ENCODE measurements around the gene RGR.
A peak's percentile ranks its signal among the peaks of the same experiment; 100 is the strongest.

RGR gene

DNA sequence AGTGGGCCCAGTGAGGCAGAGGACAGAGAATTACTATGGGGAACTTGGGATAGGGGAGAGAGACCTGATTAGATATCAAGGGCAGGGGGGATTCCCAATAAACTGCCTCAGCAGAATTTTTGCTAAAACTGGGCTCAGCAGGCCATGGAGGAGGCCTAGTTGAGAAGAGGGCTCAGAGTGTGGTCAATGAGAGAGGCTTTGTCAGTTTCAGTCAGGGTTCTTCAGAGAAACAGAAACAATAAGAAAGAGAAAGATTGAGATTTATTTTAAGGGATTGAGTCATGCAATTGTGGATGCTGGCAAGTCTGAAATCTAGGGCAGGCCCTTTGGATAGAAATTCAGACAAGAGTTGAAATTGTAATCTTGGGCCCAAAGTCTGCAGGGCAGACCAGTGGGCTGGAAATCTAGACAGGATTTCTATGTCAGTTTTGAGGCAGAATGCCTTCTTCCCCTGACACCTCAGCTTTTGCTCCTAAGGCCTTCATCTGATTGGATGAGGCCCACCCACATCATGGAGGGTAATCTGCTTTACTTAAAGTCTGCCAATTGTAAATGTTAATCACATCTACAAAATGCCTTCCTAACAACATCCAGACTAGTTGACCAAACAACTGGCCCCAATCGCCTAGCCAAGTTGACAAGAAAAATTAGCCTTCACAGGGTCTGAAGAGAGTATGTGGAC is 50.1 kb downstream of the RGR start:
- H2BK15ac ChIP-seq (replicated peaks; ENCODE audit: low read depth) = no peak overlapping the region
- peak overlapping the region; percentile 20 for H3K4ac ChIP-seq (ENCODE audit: low read depth, low read length)
- H2BK5ac ChIP-seq (ENCODE audit: low read length) = no peak overlapping the region
- peaks cover 3% of the 10 kb centered on the region for H3K4me1 ChIP-seq (ENCODE audit: control insufficient read depth, low read depth, low read length)
- no peak overlapping the region for H3K4me2 ChIP-seq (ENCODE audit: low read length)
- no peak overlapping the region for H3K4me3 ChIP-seq (ENCODE audit: low read length)
- no peaks in the 10 kb centered on the region for H3K79me1 ChIP-seq (ENCODE audit: low read length)
- no peak overlapping the region for H3K23ac ChIP-seq (ENCODE audit: low read length)
- no peak overlapping the region for H3K9ac ChIP-seq (ENCODE audit: low read length)
- WGBS (ENCODE audit: extremely low coverage, insufficient coverage, low lambda C conversion rate) = no CpG with 5 or more reads among the region's 1 CpG
- H3K36me3 ChIP-seq (ENCODE audit: control insufficient read depth, insufficient read depth, low read length) = no peaks in the 10 kb centered on the region
- no peak overlapping the region for H4K8ac ChIP-seq (ENCODE audit: low read depth, low read length)
- no peak for DNase-seq
- no peaks in the 10 kb centered on the region for H3K27me3 ChIP-seq (ENCODE audit: insufficient read depth, low read length, poor library complexity)
- H3K79me2 ChIP-seq (ENCODE audit: control insufficient read depth, insufficient read depth, low read length) = no peaks in the 10 kb centered on the region
- H3K56ac ChIP-seq (ENCODE audit: low read length) = no peak overlapping the region
- no peak overlapping the region for H3K27ac ChIP-seq (ENCODE audit: low read depth, low read length)
- no peak overlapping the region for H2AK5ac ChIP-seq (ENCODE audit: low read length)
- no peak overlapping the region for H2BK120ac ChIP-seq (ENCODE audit: low read depth, low read length)
- no peak overlapping the region for H4K5ac ChIP-seq (ENCODE audit: low read length)
- H3K18ac ChIP-seq (ENCODE audit: low read length) = peak overlapping the region; percentile 68

DNA sequence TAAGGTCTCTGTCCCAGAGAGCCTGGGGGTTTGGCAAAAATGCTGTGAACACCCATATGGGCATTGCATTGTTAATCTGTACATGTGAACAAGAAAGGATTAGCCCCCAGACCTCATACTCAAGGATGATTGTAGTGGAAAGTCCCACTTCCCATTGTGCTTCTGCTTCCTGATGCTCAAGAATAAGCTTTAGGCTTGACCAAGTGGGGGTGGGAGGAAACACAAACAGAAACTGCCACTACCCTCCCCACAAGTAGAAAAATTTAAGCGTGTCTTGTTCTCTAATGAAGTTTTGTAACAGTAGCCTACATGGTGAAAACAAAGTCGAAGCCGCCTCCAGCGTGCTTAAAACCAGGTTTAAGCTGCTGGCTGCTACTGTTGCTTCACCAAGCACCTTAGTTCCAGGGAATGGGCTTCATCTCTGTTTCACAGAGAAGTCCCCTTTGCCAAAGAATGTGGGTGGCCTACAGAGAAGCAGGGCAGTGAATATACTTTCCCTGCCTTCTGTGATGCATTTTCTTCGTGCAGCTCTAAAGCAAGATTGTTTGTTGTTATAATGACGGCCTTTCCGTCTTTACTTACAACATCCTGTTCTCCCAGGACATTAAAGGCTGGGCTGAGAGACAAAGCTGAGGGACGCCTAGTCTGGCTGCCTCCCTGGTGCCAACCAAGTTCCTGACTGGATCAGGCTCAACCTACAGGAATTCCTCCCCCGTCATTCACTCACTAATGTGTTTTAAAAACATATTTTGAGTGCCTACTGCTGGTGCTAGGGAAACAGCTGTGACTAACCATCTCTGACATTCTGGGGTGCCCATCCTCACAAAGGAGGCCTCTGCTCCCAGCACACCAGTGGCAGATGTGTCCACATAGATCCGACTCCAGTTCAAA is 51.5 kb downstream of the RGR start:
- H3K4me2 ChIP-seq (ENCODE audit: low read length) = no peak overlapping the region
- peaks cover 3% of the 10 kb centered on the region for H3K4me1 ChIP-seq (ENCODE audit: control insufficient read depth, low read depth, low read length)
- H2AK5ac ChIP-seq (ENCODE audit: low read length) = no peak overlapping the region
- H2BK5ac ChIP-seq (ENCODE audit: low read length) = no peak overlapping the region
- peak overlapping the region; percentile 9 for H3K18ac ChIP-seq (ENCODE audit: low read length)
- no peak overlapping the region for H4K8ac ChIP-seq (ENCODE audit: low read depth, low read length)
- H3K36me3 ChIP-seq (ENCODE audit: control insufficient read depth, insufficient read depth, low read length) = no peaks in the 10 kb centered on the region
- H2BK120ac ChIP-seq (ENCODE audit: low read depth, low read length) = no peak overlapping the region
- H3K56ac ChIP-seq (ENCODE audit: low read length) = peak overlapping the region; percentile 18
- WGBS (ENCODE audit: extremely low coverage, insufficient coverage, low lambda C conversion rate) = no CpG with 5 or more reads among the region's 10 CpGs
- no peak for DNase-seq
- no peaks in the 10 kb centered on the region for H3K79me2 ChIP-seq (ENCODE audit: control insufficient read depth, insufficient read depth, low read length)
- no peaks in the 10 kb centered on the region for H3K27me3 ChIP-seq (ENCODE audit: insufficient read depth, low read length, poor library complexity)
- H3K23ac ChIP-seq (ENCODE audit: low read length) = no peak overlapping the region
- no peak overlapping the region for H4K5ac ChIP-seq (ENCODE audit: low read length)
- no peak overlapping the region for H3K9ac ChIP-seq (ENCODE audit: low read length)
- H3K27ac ChIP-seq (ENCODE audit: low read depth, low read length) = no peak overlapping the region
- H3K4me3 ChIP-seq (ENCODE audit: low read length) = no peak overlapping the region
- H3K4ac ChIP-seq (ENCODE audit: low read depth, low read length) = no peak overlapping the region
- H2BK15ac ChIP-seq (replicated peaks; ENCODE audit: low read depth) = no peak overlapping the region
- H3K79me1 ChIP-seq (ENCODE audit: low read length) = no peaks in the 10 kb centered on the region

DNA sequence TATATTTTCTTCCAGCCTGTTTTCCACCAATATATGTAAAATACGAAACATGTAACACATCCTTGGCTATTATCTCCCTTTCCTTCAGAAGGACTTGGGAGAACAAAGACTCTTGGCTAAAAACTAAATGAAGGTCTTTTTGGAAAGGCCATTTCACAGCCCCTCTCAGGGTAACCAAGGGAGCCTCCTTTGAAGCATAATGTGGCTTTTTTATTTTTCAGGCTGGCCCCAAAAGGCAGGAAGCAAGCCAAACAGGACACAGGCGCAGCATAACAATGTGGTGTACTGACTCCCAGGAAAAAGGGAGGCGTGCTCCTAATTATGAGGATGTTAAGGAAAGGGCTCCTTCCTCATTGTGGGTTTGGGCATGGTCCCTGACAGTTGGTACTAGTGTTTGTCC is 53.2 kb downstream of the RGR start:
- Histone ChIP-seq H3K36me3 (ENCODE audit: control insufficient read depth, insufficient read depth, low read length) (no peaks in the 10 kb centered on the region), H3K18ac (ENCODE audit: low read length) (no peak overlapping the region), H3K9ac (ENCODE audit: low read length) (no peak overlapping the region), H3K4me1 (ENCODE audit: control insufficient read depth, low read depth, low read length) (peaks cover 8% of the 10 kb centered on the region), H2BK15ac (replicated peaks; ENCODE audit: low read depth) (no peak overlapping the region), H3K79me2 (ENCODE audit: control insufficient read depth, insufficient read depth, low read length) (no peaks in the 10 kb centered on the region), H3K4me2 (ENCODE audit: low read length) (no peak overlapping the region), H3K4ac (ENCODE audit: low read depth, low read length) (no peak overlapping the region), H3K27me3 (ENCODE audit: insufficient read depth, low read length, poor library complexity) (no peaks in the 10 kb centered on the region), H2BK5ac (ENCODE audit: low read length) (no peak overlapping the region), H2AK5ac (ENCODE audit: low read length) (no peak overlapping the region), H4K5ac (ENCODE audit: low read length) (no peak overlapping the region), H3K23ac (ENCODE audit: low read length) (no peak overlapping the region), H4K8ac (ENCODE audit: low read depth, low read length) (no peak overlapping the region), H3K56ac (ENCODE audit: low read length) (no peak overlapping the region), H3K27ac (ENCODE audit: low read depth, low read length) (no peak overlapping the region), H3K79me1 (ENCODE audit: low read length) (no peaks in the 10 kb centered on the region), H3K4me3 (ENCODE audit: low read length) (no peak overlapping the region), H2BK120ac (ENCODE audit: low read depth, low read length) (no peak overlapping the region)
- no CpG with 5 or more reads among the region's 3 CpGs for WGBS (ENCODE audit: extremely low coverage, insufficient coverage, low lambda C conversion rate)
- no peak for DNase-seq

DNA sequence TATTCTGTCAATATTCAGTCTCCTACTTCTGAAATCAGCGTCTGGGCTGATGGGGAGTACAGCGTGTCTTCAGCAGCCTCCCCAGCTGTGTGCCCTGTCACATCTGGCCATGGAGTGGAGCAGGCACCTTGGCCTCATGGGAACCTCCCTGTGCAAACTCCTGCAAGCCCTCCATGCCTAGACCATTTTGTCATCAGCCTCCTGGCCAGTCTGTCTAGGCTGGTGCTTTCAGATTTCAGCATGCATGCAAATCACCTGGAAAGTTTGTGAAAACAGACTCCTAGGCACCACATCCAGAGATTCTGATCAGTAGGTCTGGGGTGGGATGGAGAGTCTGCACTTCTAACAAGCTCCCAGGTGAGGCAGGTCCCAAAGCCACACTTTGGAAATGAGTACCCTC is 57.4 kb downstream of the RGR start:
- H2BK120ac ChIP-seq (ENCODE audit: low read depth, low read length) = no peak overlapping the region
- DNase-seq = peak; percentile 22
- no CpG with 5 or more reads among the region's 2 CpGs for WGBS (ENCODE audit: extremely low coverage, insufficient coverage, low lambda C conversion rate)
- no peaks in the 10 kb centered on the region for H3K79me2 ChIP-seq (ENCODE audit: control insufficient read depth, insufficient read depth, low read length)
- H3K27me3 ChIP-seq (ENCODE audit: insufficient read depth, low read length, poor library complexity) = no peaks in the 10 kb centered on the region
- H2BK5ac ChIP-seq (ENCODE audit: low read length) = no peak overlapping the region
- H3K36me3 ChIP-seq (ENCODE audit: control insufficient read depth, insufficient read depth, low read length) = no peaks in the 10 kb centered on the region
- H3K23ac ChIP-seq (ENCODE audit: low read length) = no peak overlapping the region
- H3K4me2 ChIP-seq (ENCODE audit: low read length) = no peak overlapping the region
- no peaks in the 10 kb centered on the region for H3K79me1 ChIP-seq (ENCODE audit: low read length)
- no peak overlapping the region for H3K9ac ChIP-seq (ENCODE audit: low read length)
- H3K4me3 ChIP-seq (ENCODE audit: low read length) = no peak overlapping the region
- H3K18ac ChIP-seq (ENCODE audit: low read length) = no peak overlapping the region
- no peak overlapping the region for H2BK15ac ChIP-seq (replicated peaks; ENCODE audit: low read depth)
- no peak overlapping the region for H4K8ac ChIP-seq (ENCODE audit: low read depth, low read length)
- H3K56ac ChIP-seq (ENCODE audit: low read length) = peak overlapping the region; percentile 31
- no peak overlapping the region for H4K5ac ChIP-seq (ENCODE audit: low read length)
- no peak overlapping the region for H2AK5ac ChIP-seq (ENCODE audit: low read length)
- no peak overlapping the region for H3K27ac ChIP-seq (ENCODE audit: low read depth, low read length)
- H3K4ac ChIP-seq (ENCODE audit: low read depth, low read length) = no peak overlapping the region
- peaks cover 5% of the 10 kb centered on the region for H3K4me1 ChIP-seq (ENCODE audit: control insufficient read depth, low read depth, low read length)

DNA sequence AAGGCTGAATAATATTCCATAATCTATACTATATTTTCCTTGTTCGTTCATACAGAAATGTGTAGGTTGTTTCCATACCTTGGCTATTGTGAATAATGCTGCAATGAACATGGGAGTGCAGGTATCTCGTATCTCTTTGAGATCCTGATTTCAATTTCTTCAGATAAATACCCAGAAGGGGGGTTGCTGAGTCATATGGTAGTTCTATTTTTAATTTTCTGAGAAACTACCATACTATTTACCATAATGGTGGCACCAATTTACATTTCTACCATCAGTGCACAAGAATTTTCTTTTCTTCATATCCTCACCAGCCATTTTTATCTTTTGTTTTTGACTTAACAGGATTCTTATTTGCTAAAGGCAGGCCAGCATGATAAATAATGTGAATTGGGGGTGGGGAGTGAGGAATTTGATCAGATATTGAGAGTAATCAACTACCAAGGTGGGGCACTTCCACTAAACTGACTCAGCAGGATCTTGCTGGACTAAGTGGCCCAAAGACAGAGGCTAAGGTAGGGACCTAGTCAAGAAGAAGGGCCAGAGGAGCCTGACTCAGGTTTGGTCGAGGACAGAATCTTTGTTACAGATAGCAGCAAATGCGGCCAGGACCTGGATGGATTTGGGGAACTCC is 62.0 kb downstream of the RGR start:
- H3K27me3 ChIP-seq (ENCODE audit: insufficient read depth, low read length, poor library complexity) = no peaks in the 10 kb centered on the region
- no peaks in the 10 kb centered on the region for H3K79me1 ChIP-seq (ENCODE audit: low read length)
- no peak overlapping the region for H2BK15ac ChIP-seq (replicated peaks; ENCODE audit: low read depth)
- H3K79me2 ChIP-seq (ENCODE audit: control insufficient read depth, insufficient read depth, low read length) = no peaks in the 10 kb centered on the region
- H3K4me3 ChIP-seq (ENCODE audit: low read length) = no peak overlapping the region
- H3K4me1 ChIP-seq (ENCODE audit: control insufficient read depth, low read depth, low read length) = peaks cover 9% of the 10 kb centered on the region
- H3K4me2 ChIP-seq (ENCODE audit: low read length) = no peak overlapping the region
- H3K56ac ChIP-seq (ENCODE audit: low read length) = no peak overlapping the region
- H3K27ac ChIP-seq (ENCODE audit: low read depth, low read length) = no peak overlapping the region
- no peak overlapping the region for H3K9ac ChIP-seq (ENCODE audit: low read length)
- H3K36me3 ChIP-seq (ENCODE audit: control insufficient read depth, insufficient read depth, low read length) = no peaks in the 10 kb centered on the region
- DNase-seq = no peak
- H3K18ac ChIP-seq (ENCODE audit: low read length) = no peak overlapping the region
- H2BK5ac ChIP-seq (ENCODE audit: low read length) = no peak overlapping the region
- no peak overlapping the region for H3K4ac ChIP-seq (ENCODE audit: low read depth, low read length)
- WGBS (ENCODE audit: extremely low coverage, insufficient coverage, low lambda C conversion rate) = no CpG with 5 or more reads among the region's 4 CpGs
- H3K23ac ChIP-seq (ENCODE audit: low read length) = no peak overlapping the region
- no peak overlapping the region for H2AK5ac ChIP-seq (ENCODE audit: low read length)
- no peak overlapping the region for H4K5ac ChIP-seq (ENCODE audit: low read length)
- H4K8ac ChIP-seq (ENCODE audit: low read depth, low read length) = no peak overlapping the region
- H2BK120ac ChIP-seq (ENCODE audit: low read depth, low read length) = no peak overlapping the region

All from mesendoderm (in vitro differentiated cells).